GM12878 (cell line): Measurements from ENCODE around the gene BCAT1. TPM values are rescaled to one million over a fixed set of nuclear protein-coding genes. Genes with fewer than 3 reads are reported as not detected.

Source experiments
- ATAC-seq: fragments of 200-7000 bp; cut with Tn5 transposase; 3 replicates; pipeline ENCODE4 v1.9.1; 2020; ENCODE audit warnings: mild to moderate bottlenecking, moderate library complexity
- BruUV-seq: library from RNA; stranded (reverse); fragments of 400-500 nt; replicated peaks from 2 replicates; lab custom pipeline; 2021; lab: Mats Ljungman, UMichigan
- CTCF ChIA-PET: fragments of 300-600 bp; sonication (Branson Sonifier 250); formaldehyde crosslinking; extraction: SDS; loops from one replicate; lab custom pipeline; 2021; ENCODE audit warnings: inconsistent platforms; lab: Yijun Ruan, JAX
- POLR2A ChIA-PET: fragments of 350-600 bp; formaldehyde crosslinking; extraction: SDS; loops from one replicate; lab custom pipeline; 2021; ENCODE audit warnings: inconsistent platforms; lab: Charles Lee
- RAD21 ChIA-PET: fragments of 300-600 bp; sonication (Branson Sonifier 250); formaldehyde crosslinking; loops from one replicate; lab custom pipeline; 2023; ENCODE audit warnings: antibody characterized with exemption; ENCODE audit not compliant: unreplicated experiment; lab: Charles Lee
- SMC1A ChIA-PET: fragments of 300-600 bp; sonication (Branson Sonifier 250); formaldehyde crosslinking; loops from one replicate; lab custom pipeline; 2023; ENCODE audit not compliant: unreplicated experiment, uncharacterized antibody; lab: Charles Lee
- DNase-seq: peaks from one replicate; pipeline ENCODE4 v3.0.0-alpha.2; 2011; ENCODE audit warnings: low read depth, low spot score
- FAIRE-seq: peaks from 3 replicates; lab custom pipeline; 2011; peaks lifted over from hg19 to GRCh38; lab: Jason Lieb, UNC
- H2AFZ ChIP-seq: 2 replicates; pipeline ENCODE4 v1.6.0; 2011; ENCODE audit warnings: low read depth, low read length, control low read depth; ENCODE audit not compliant: control insufficient read depth
- H3K27ac ChIP-seq: 2 replicates; pipeline ENCODE4 v1.5.1; 2011; ENCODE audit warnings: control low read depth; ENCODE audit not compliant: control insufficient read depth, insufficient read depth
- H3K27me3 ChIP-seq, 2 experiments: replicated peaks in 1 of 2; 2 replicates each; pipeline versions ENCODE4 v1.6.0 to v1.6.1; 2011; ENCODE audit warnings: low read length in 1 of 2; ENCODE audit not compliant: control insufficient read depth in 2 of 2, insufficient read depth in 2 of 2
- H3K36me3 ChIP-seq, 2 experiments: 2 replicates each; pipeline ENCODE4 v1.5.1; 2011; ENCODE audit warnings: low read length in 1 of 2; ENCODE audit not compliant: control insufficient read depth in 2 of 2, insufficient read depth in 2 of 2
- H3K4me1 ChIP-seq: 2 replicates; pipeline ENCODE4 v1.6.1; 2011; ENCODE audit warnings: mild to moderate bottlenecking, low read length, moderate library complexity, mixed read lengths; ENCODE audit not compliant: control insufficient read depth, insufficient read depth
- H3K4me2 ChIP-seq: 2 replicates; pipeline ENCODE4 v1.6.0; 2011; ENCODE audit warnings: control low read depth; ENCODE audit not compliant: control insufficient read depth, insufficient read depth
- H3K4me3 ChIP-seq: fragments of 200-600 bp; sonication (generic); 2 replicates; pipeline ENCODE4 v1.5.1; 2016
- H3K79me2 ChIP-seq: 2 replicates; pipeline ENCODE4 v1.6.0; 2011; ENCODE audit warnings: low read length; ENCODE audit not compliant: control insufficient read depth, insufficient read depth
- H3K9ac ChIP-seq: 2 replicates; pipeline ENCODE4 v1.8.0; 2011; ENCODE audit warnings: low read length, control low read depth, mixed read lengths; ENCODE audit not compliant: control insufficient read depth, insufficient read depth
- H3K9me3 ChIP-seq: replicated peaks from 3 replicates; pipeline ENCODE4 v1.5.1; 2011; ENCODE audit warnings: mild to moderate bottlenecking, low read length; ENCODE audit not compliant: control insufficient read depth, insufficient read depth
- H4K20me1 ChIP-seq: 2 replicates; pipeline ENCODE4 v1.6.0; 2011; ENCODE audit not compliant: control insufficient read depth, insufficient read depth
- CHD1 ChIP-seq: IDR thresholded peaks from 2 replicates; pipeline ENCODE4 v1.6.1; 2012; ENCODE audit warnings: low read depth, low read length, improper control_type of control experiment
- DPF2 ChIP-seq: fragments of 450-650 bp; IDR thresholded peaks from 2 replicates; pipeline ENCODE4 v1.6.1; 2017; ENCODE audit warnings: mild to moderate bottlenecking
- EED ChIP-seq: sonication (generic); IDR thresholded peaks from 2 replicates; pipeline ENCODE4 v1.6.1; 2016; ENCODE audit warnings: antibody characterized with exemption, low read depth
- MEF2B ChIP-seq: fragments of 450-650 bp; IDR thresholded peaks from 2 replicates; pipeline ENCODE4 v1.6.1; 2018; ENCODE audit warnings: mild to moderate bottlenecking, moderate library complexity; ENCODE audit not compliant: partially characterized antibody, poor library complexity, severe bottlenecking
- POLR2AphosphoS5 ChIP-seq: IDR thresholded peaks from 2 replicates; pipeline ENCODE4 v1.6.1; 2011; ENCODE audit warnings: mild to moderate bottlenecking, low read length, inconsistent platforms
- RELA ChIP-seq: fragments of 450-650 bp; IDR thresholded peaks from 2 replicates; pipeline ENCODE4 v1.8.0; 2014; ENCODE audit warnings: borderline replicate concordance; ENCODE audit not compliant: partially characterized antibody
- RELB ChIP-seq: fragments of 450-650 bp; IDR thresholded peaks from 2 replicates; pipeline ENCODE4 v1.6.1; 2017; ENCODE audit warnings: low read depth, mild to moderate bottlenecking, moderate library complexity
- SIX5 ChIP-seq: IDR thresholded peaks from 2 replicates; pipeline ENCODE4 v1.6.1; 2011; ENCODE audit warnings: mild to moderate bottlenecking, low read depth, low read length, moderate library complexity; ENCODE audit not compliant: severe bottlenecking
- SKIL ChIP-seq: fragments of 450-650 bp; IDR thresholded peaks from 2 replicates; pipeline ENCODE4 v1.6.1; 2017; ENCODE audit warnings: mild to moderate bottlenecking, low read depth, inconsistent platforms; ENCODE audit not compliant: poor library complexity, severe bottlenecking
- SRF ChIP-seq, 2 experiments: IDR thresholded peaks; 2 replicates each; pipeline ENCODE4 v1.6.1; 2011; ENCODE audit warnings: low read depth in 2 of 2, low read length in 2 of 2, mild to moderate bottlenecking in 1 of 2, moderate library complexity in 1 of 2
- SUPT20H ChIP-seq: IDR thresholded peaks from 2 replicates; pipeline ENCODE4 v1.6.1; 2011; ENCODE audit warnings: low read depth, mild to moderate bottlenecking, low read length, moderate library complexity, borderline replicate concordance; ENCODE audit not compliant: control insufficient read depth
- TAF1 ChIP-seq: IDR thresholded peaks from 2 replicates; pipeline ENCODE4 v1.6.1; 2011; ENCODE audit warnings: mild to moderate bottlenecking, low read depth, low read length, borderline replicate concordance
- ZNF687 ChIP-seq: fragments of 450-650 bp; IDR thresholded peaks from 2 replicates; pipeline ENCODE4 v1.6.1; 2017; ENCODE audit warnings: mild to moderate bottlenecking, moderate library complexity
- WGBS: methylation state at CpG from one replicate; pipeline ENCODE4 v1.1.6; 2016; ENCODE audit warnings: low lambda C conversion rate; ENCODE audit not compliant: insufficient replicate concordance, insufficient coverage; ENCODE audit errors: missing lambda C conversion rate; 5-methylcytosine and 5-hydroxymethylcytosine counted together
- in situ Hi-C: fragments of 300-500 bp; cut with MboI; formaldehyde crosslinking; loops from 9 replicates; pipeline ENCODE4 v1.14.3; 2018; ENCODE audit warnings: mixed read lengths
- intact Hi-C: fragments of 100-400 bp; cut with micrococcal nuclease; formaldehyde crosslinking; loops from one replicate; pipeline ENCODE4 v1.14.2; 2022; ENCODE audit not compliant: unreplicated experiment
- polyA plus RNA-seq, 11 experiments: library from polyadenylated mRNA; depleted of rRNA in 4 of 11; unstranded in 6 of 11; stranded (reverse) in 5 of 11; fragments of >200 nt; fragmentation: Nextera tagmentation in 4 of 11; fragmentation: Illumina TruSeq in 1 of 11; extraction: Ambion mirVana in 4 of 11; extraction: Trizol in 1 of 11; gene quantifications; 1 replicate in 1 of 11; 2 replicates in 10 of 11; pipeline versions ENCODE4 v1.2.1 to v1.2.3, GENCODE V29; 2011 to 2016; ENCODE audit warnings: inconsistent platforms in 2 of 11, missing spikeins in 2 of 11, low read depth in 1 of 11
- total RNA-seq, 4 experiments: library from RNA; depleted of rRNA in 3 of 4; stranded (reverse); fragments of >200 nt in 3 of 4; fragmentation: Illumina TruSeq in 1 of 4; extraction: Trizol in 1 of 4; gene quantifications; 2 replicates each; pipeline versions ENCODE4 v1.2.1 to v1.2.3, GENCODE V29; 2013 to 2021

The BCAT1 gene
- total and polyA plus RNA-seq, 10 of the 15 experiments (the other 5 are each of a cell fraction or from before 2014, with no cell fraction given) = 26.2 to 187 (median 81.9) TPM

- TF ChIP-seq SKIL (no peak), EED (no peak), POLR2AphosphoS5 (no peak), DPF2 (no peak), MEF2B (no peak)
Observed at GRCh38 chr12:24906141-24906540, 42.8 kb downstream of the BCAT1 start (continued).

- no peak for FAIRE-seq
- TF ChIP-seq ZNF687 = no peak
- no peak for TF ChIP-seq SUPT20H
- TF ChIP-seq SIX5 = no peak
- no peak for TF ChIP-seq SRF (IDR thresholded peaks at IDR 0.05; ENCODE audit: low read depth in 2 of 2, low read length in 2 of 2)
- no peak for TF ChIP-seq CHD1
- TF ChIP-seq TAF1 = no peak
- no peak for TF ChIP-seq RELA
- no peak for TF ChIP-seq RELB
Observed at GRCh38 chr12:24905431-24905830, 43.5 kb downstream of the BCAT1 start.

More at GRCh38 chr12:24905431-24905830, 43.5 kb downstream of the BCAT1 start:
- Histone ChIP-seq H2AFZ (no peak overlapping the region), H3K79me2 (peaks cover 16% of the 10 kb centered on the region), H3K4me3 (no peak overlapping the region), H3K9me3 (no peaks in the 10 kb centered on the region), H3K27me3 (no peaks in the 10 kb centered on the region), H3K4me2 (no peak overlapping the region), H3K36me3 (no peaks in the 10 kb centered on the region; a peak in 1 of 4 replicates), H4K20me1 (no peaks in the 10 kb centered on the region), H3K9ac (no peak overlapping the region), H3K4me1 (peaks cover 20% of the 10 kb centered on the region), H3K27ac (no peak overlapping the region)
- 50% methylated on average over 2 of the region's 2 CpGs for WGBS
- ChIA-PET CTCF (interaction anchor here (1.1 kb wide), 1 partner anchor 14 kb away, joined by 3 read pairs; no protein-coding TSS in a partner anchor), SMC1A (interaction anchor here (0.9 to 1.4 kb wide), 2 partner anchors 11 to 53 kb away, joined by 3 to 5 read pairs; no protein-coding TSS in a partner anchor), RAD21 (interaction anchor here (2.2 kb wide), 1 partner anchor 42 kb away, joined by 9 read pairs; the partner anchor contains the start of gene BCAT1), POLR2A (no interaction called here)
- DNase-seq = no peak
- ATAC-seq = no peak
- intact Hi-C loops = no loop called here
- BruUV-seq = no TSS peak
- in situ Hi-C loops = no loop called here
